ENCODE results near the gene NMNAT2. TPM values are rescaled to one million over a fixed set of nuclear protein-coding genes. Genes with fewer than 3 reads are reported as not detected.

The NMNAT2 gene
- total RNA-seq, 2 experiments from 2014 or later, result not detected

DNA sequence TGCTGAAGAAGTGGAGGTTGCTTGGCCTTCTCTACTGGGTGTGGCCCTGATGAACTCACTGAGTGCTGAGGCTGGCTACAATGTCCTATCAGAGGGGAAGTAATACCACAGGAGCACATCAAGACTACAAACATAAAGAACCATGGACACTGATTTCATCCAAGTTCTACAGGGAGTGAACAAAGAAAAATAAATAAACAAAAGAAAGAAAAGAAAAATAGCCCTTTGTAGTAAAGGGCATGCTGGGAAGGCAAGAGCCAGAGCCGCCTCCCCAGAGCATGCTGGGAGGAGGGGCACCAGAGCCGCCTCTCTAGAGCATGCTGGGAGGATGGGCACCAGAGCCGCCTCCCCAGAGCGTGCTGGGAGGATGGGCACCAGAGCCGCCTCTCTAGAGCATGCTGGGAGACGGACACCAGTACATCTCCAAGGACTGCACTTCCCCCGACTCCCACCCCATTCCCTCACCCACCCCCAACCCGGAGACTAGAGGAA lies 166.2 kb downstream of the NMNAT2 start:
- H3K9me2 ChIP-seq (ENCODE audit: insufficient read depth, low read length), result no peaks in the 10 kb centered on the region
- ChIA-PET POLR2A (no interaction called here), CTCF (ENCODE audit: unreplicated experiment) (no interaction called here)
- H4K20me1 ChIP-seq (ENCODE audit: insufficient read depth, low read length), result no peaks in the 10 kb centered on the region
- intact Hi-C loops (cut with micrococcal nuclease; ENCODE audit: unreplicated experiment), result no loop called here
- no peaks in the 10 kb centered on the region for H3K4me1 ChIP-seq (ENCODE audit: insufficient read depth, low read length, poor library complexity, severe bottlenecking)
- no TSS peak for BruUV-seq (replicated peaks)
- peaks cover 5% of the 10 kb centered on the region; the same call in 1 of the 2 replicates for H3K9me3 ChIP-seq (ENCODE audit: low read length)
- no peaks in the 10 kb centered on the region for H3K79me2 ChIP-seq (ENCODE audit: insufficient read depth, low read depth, low read length)
- no peak for TF ChIP-seq EZH2phosphoT487 (IDR thresholded peaks at IDR 0.05; ENCODE audit: borderline replicate concordance, low read depth, low read length)
- TF ChIP-seq, protein P1, sequence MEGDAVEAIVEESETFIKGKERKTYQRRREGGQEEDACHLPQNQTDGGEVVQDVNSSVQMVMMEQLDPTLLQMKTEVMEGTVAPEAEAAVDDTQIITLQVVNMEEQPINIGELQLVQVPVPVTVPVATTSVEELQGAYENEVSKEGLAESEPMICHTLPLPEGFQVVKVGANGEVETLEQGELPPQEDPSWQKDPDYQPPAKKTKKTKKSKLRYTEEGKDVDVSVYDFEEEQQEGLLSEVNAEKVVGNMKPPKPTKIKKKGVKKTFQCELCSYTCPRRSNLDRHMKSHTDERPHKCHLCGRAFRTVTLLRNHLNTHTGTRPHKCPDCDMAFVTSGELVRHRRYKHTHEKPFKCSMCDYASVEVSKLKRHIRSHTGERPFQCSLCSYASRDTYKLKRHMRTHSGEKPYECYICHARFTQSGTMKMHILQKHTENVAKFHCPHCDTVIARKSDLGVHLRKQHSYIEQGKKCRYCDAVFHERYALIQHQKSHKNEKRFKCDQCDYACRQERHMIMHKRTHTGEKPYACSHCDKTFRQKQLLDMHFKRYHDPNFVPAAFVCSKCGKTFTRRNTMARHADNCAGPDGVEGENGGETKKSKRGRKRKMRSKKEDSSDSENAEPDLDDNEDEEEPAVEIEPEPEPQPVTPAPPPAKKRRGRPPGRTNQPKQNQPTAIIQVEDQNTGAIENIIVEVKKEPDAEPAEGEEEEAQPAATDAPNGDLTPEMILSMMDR (conservative IDR thresholded peaks at IDR 0.05; ENCODE audit: low read length), result no peak
- DNase-seq (ENCODE audit: low spot score), result no peak
- no peak overlapping the region for H3K4me3 ChIP-seq (ENCODE audit: low read depth, low read length, poor library complexity, severe bottlenecking)
- H3K36me3 ChIP-seq (ENCODE audit: insufficient read depth, low read length), result no peaks in the 10 kb centered on the region
- no peak overlapping the region for H3K4me2 ChIP-seq (ENCODE audit: low read length)
- no peak overlapping the region for H2AFZ ChIP-seq (ENCODE audit: low read length)
- H3K27ac ChIP-seq (ENCODE audit: low read depth, low read length, poor library complexity, severe bottlenecking), result no peak overlapping the region

DNA sequence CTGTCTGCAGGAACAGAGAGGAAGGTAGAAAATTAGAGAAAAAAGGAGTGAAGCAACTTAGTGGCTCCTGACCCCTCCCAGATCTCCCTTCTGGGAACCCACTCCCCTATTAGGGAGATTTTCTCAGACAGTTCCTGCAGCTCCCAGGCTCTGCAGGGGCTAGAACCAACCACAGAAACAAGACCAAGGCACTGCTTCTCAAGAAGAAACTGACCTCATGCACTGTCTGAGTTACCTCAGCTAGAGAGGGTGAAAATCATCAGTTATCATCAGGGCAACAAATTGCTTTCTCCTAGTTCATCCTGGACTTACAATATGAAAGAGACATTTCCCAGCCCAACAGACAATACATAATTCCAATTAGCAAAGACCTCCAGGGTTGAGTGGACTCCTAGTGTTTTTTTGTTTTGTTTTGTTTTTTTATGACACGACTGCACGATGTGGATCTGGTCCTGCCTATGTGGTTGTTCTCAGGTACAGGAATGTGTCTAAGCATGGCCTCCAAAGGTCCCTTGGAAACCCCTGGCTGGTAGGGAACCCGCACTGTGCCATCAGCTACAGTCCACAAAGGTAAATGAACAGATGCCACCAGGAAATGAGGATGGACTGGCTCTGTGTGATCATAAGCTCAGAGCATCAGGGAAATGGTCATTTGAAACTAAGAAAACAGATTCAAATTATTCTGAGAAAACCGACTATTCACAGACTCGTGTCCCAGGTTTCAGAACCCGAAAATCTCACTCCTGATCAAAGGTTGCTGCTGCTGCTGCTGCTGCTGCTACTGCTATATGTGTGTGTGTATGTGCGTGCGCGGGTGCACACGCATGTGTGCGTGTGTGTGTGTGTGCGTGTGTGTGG lies 166.8 kb downstream of the NMNAT2 start:
- no TSS peak for BruUV-seq (replicated peaks)
- POLR2A ChIA-PET, result no interaction called here
- CTCF ChIA-PET (ENCODE audit: unreplicated experiment), result no interaction called here

More for the DNA sequence above, 166.8 kb downstream of the NMNAT2 start:
- Histone ChIP-seq H3K9me3 (ENCODE audit: low read length) (peaks cover 5% of the 10 kb centered on the region; the same call in 1 of the 2 replicates), H3K9me2 (ENCODE audit: insufficient read depth, low read length) (no peaks in the 10 kb centered on the region), H3K4me2 (ENCODE audit: low read length) (no peak overlapping the region), H3K4me1 (ENCODE audit: insufficient read depth, low read length, poor library complexity, severe bottlenecking) (no peaks in the 10 kb centered on the region), H2AFZ (ENCODE audit: low read length) (no peak overlapping the region), H3K4me3 (ENCODE audit: low read depth, low read length, poor library complexity, severe bottlenecking) (no peak overlapping the region), H3K79me2 (ENCODE audit: insufficient read depth, low read depth, low read length) (no peaks in the 10 kb centered on the region), H3K27ac (ENCODE audit: low read depth, low read length, poor library complexity, severe bottlenecking) (no peak overlapping the region), H3K36me3 (ENCODE audit: insufficient read depth, low read length) (no peaks in the 10 kb centered on the region), H4K20me1 (ENCODE audit: insufficient read depth, low read length) (no peaks in the 10 kb centered on the region)
- intact Hi-C loops (cut with micrococcal nuclease; ENCODE audit: unreplicated experiment), result no loop called here
- DNase-seq (ENCODE audit: low spot score), result no peak
- TF ChIP-seq, protein P1 (conservative IDR thresholded peaks at IDR 0.05; ENCODE audit: low read length), result no peak
- TF ChIP-seq EZH2phosphoT487 (IDR thresholded peaks at IDR 0.05; ENCODE audit: borderline replicate concordance, low read depth, low read length), result no peak

Data from OCI-LY7 (cell line).